GM19025 (cell line): Measurements from ENCODE around the gene UNC5C.
A peak's percentile ranks its signal among the peaks of the same experiment; 100 is the strongest.
"Not testable (repeated sequence)": the region's sequence is repeated elsewhere in the genome, so short reads cannot be mapped to it uniquely, and the experiment has no call there.

ENCODE experiments used
- ATAC-seq: cut with Tn5 transposase; IDR thresholded peaks from one replicate; pipeline ENCODE4 v1.9.1; 2021; ENCODE audit warnings: mild to moderate bottlenecking, low read depth, moderate library complexity; ENCODE audit not compliant: unreplicated experiment

UNC5C gene

DNA sequence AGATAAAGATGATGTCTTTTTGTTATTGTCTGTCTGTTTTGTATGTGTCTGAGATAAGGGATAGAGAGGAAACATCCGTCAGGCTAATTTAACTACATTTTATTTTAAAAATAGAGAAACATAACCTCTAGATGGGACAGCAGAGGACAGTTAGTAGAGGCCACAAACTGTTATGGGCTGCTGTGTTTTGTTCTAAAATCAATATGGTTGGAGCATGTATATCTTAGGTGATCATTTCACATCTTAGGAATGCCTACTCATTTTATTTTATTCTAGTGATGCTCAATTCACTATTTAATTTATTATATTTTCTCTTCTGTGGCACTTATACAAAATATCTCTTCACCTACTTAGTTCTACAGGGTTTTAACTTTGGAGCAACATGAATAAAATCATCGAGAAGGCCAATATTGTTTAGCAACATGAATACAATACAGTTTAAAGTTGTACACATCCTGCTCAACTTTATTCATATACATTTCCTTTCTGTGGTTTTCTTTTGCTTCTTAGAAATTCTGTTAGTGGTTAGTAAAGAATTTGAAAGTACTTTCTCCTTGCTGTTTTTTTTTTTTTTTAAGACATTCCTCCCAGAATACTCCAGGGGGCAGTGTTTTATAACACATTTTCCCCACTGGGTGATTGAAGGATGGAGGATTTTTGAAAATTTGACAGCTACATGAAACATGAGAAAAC lies 392.9 kb downstream of the UNC5C start:
- ATAC-seq: peak; percentile 52

DNA sequence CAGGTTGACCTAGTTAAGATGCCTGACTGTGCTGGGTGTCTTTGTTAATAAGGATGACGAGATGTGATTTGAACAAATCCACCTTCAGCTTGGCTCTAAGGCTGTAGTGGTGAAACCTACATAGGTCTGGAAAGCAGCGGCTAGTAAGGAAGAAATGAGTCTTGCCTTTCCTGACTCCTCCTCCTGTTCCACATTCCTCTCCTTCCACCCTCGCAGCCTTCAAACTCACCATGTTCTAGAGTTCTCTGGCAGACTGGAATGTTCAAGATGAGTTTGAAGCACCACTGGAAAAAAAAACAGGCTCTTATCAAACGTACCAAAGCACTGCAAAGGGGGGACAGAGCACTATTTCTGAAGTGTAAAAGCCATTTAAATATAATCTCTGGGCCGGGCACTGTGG lies 395.6 kb downstream of the UNC5C start:
- ATAC-seq: no peak

- ATAC-seq: no peak
Measured at GRCh38 chr4:95151255-95151654, 397.5 kb downstream of the UNC5C start.

DNA sequence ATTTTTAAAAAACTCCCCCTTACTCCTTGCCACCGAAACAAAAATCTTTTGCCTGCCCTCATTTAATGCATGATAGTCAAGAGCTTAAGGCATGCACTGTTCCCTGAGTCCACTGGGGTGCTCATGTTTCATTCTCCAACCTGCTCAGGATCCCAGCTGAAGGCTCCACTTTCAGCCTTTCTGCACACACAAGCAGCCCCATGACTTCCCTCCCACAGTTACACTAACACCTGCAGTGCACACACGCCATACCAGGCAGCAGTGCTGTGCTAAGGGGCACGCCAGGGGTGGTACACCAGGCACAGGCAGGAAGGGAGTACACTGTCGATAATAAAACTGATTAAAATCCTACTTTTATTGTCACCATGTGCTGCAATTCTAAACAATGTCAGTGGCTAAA lies 405.8 kb downstream of the UNC5C start:
- ATAC-seq: no peak

GRCh38 chr4:95141361-95141760 lies 407.4 kb downstream of the UNC5C start:
- no peak for ATAC-seq

GRCh38 chr4:95139424-95139823 lies 409.3 kb downstream of the UNC5C start:
- ATAC-seq: not testable (repeated sequence)

DNA sequence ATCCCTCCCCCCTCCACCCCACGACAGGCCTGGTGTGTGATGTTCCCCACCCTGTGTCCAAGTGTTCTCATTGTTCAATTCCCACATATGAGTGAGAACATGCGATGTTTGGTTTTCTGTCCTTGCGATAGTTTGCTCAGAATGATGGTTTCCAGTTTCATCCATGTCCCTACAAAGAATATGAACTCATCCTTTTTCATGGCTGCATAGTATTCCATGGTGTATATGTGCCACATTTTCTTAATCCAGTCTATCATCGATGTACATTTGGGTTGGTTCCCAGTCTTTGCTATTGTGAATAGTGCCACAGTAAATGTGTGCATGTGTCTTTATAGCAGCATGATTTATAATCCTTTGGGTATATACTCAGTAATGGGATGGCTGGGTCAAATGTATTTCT lies 414.8 kb downstream of the UNC5C start:
- ATAC-seq: not testable (repeated sequence)

DNA sequence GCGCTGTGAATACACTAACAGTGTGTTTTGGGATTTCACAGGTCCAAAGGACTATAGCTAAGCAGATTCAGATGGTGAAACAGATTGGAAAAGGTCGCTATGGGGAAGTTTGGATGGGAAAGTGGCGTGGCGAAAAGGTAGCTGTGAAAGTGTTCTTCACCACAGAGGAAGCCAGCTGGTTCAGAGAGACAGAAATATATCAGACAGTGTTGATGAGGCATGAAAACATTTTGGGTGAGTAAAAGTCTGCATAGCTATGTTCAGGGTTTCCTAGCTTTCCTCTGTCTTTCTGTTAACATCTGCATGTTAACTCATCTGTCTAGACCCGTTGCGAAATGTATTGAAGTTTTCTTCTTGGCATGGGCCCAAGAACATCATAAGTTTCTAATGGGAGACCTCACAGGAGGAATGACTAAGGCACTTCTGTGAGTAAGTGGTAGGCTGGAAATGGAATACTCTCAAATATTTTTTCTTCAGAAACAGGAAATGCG lies 418.9 kb downstream of the UNC5C start:
- no peak for ATAC-seq

DNA sequence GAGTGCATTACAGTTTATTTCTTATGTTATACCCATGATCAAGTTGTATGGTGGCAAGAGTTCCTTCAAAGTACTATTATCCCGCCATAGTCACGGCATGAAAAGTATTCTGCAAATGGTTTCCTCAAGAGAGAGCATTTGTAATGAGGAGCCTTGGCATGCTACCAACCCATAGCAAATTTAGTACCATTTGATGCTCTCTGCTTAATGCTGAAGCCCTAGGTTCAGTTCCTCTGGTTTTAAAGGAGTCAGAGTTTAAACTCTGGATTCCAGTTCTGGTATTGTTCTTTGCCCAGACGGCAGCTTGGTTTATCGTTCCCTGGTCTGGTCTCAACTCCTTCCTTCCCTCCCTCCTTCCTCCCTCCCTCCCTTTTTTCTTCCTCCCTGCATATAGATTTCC lies 419.7 kb downstream of the UNC5C start:
- ATAC-seq: no peak

- no peak for ATAC-seq
Measured at GRCh38 chr4:95124906-95125504, 423.8 kb downstream of the UNC5C start.

DNA sequence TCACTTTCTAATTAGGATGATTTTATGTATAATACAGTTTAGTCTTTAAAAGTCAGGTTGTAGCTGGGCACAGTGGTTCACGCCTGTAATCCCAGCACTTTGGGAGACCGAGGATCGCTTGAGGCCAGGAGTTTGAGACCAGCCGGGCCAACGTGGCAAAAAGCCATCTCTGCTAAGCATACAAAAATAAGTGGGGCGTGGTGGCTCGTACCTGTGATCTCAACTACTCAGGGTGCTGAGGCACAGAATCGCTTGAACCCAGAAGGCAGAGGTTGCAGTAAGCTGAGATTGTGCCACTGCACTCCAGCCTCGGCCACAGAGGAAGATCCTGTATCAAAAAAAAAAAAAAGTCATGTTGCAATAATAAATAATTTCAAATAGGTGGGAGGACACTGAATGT lies 426.8 kb downstream of the UNC5C start:
- ATAC-seq: no peak

GRCh38 chr4:95120456-95120855 lies 428.3 kb downstream of the UNC5C start:
- ATAC-seq: no peak

DNA sequence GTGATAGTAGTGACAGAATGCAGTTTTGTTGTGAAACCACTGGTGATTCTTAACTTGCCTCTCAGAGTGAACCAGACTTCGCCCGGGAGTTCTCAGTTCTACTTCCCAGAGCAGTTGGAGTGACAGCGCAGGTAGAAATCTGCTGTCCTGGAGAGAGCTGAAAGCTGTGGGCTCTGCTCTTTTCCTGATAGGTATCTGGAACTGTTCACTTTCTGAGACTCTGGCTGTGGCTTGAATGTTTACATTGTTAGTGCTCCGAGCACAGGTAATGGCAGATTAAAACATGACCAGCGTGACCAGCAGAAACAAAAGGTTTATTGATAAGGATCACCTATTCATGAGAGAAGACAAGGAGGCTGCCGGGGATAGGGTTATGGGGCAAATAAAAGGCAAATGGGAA lies 430.3 kb downstream of the UNC5C start:
- ATAC-seq: no peak

DNA sequence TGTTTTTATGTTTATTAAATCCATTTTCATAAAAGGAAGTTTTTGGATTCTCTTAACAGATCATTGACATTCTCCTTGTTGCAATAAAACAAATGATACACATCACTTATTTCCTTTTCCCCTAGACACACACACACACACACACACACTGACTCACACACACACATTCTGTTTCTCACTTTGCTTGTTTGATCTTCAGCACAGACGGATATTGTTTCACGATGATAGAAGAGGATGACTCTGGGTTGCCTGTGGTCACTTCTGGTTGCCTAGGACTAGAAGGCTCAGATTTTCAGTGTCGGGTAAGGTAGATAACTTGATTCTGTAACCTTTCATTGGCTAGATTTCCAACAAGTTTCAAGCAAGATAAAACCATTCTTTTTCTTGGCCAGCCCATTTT lies 434.3 kb downstream of the UNC5C start:
- no peak for ATAC-seq
